Effector CD8-positive, alpha-beta T cell (primary cell): ENCODE results near the gene KLK8.

Experiments
- DNase-seq: peaks from one replicate; lab custom pipeline; 2025; lab: John Stamatoyannopoulos, UW
- total RNA-seq, 4 experiments: gene quantifications; one replicate each; lab custom pipeline; 2026; lab: John Stamatoyannopoulos, UW

KLK8 gene, protein sequence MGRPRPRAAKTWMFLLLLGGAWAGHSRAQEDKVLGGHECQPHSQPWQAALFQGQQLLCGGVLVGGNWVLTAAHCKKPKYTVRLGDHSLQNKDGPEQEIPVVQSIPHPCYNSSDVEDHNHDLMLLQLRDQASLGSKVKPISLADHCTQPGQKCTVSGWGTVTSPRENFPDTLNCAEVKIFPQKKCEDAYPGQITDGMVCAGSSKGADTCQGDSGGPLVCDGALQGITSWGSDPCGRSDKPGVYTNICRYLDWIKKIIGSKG
- 0 reads per million in 4 experiments for total RNA-seq

DNA sequence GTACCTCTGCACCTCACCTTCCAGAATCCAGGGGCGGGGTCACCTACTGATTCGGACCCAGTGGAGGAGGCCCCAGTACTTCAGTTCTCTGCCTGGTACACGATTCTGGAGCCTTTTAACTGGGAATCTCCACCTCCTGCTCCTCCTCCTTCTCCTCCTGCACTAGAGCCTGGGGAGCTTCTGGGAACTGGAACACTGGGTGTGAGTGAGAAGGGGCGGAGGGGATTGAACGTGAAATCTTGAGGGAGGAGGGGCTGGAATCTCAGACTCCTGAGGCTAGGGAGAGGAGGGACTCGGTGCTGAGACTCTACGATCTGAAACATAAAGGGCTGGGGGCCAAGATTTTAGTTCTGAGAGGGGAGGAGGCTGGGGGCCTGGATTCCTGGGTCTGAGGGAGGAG lies at the start of gene KLK8:
Gene KLK8, minus strand, starts transcription at position 90 of the 400 bp plus-strand sequence. CDS start 437 bp downstream, outside the sequence.
- no peak for DNase-seq

DNA sequence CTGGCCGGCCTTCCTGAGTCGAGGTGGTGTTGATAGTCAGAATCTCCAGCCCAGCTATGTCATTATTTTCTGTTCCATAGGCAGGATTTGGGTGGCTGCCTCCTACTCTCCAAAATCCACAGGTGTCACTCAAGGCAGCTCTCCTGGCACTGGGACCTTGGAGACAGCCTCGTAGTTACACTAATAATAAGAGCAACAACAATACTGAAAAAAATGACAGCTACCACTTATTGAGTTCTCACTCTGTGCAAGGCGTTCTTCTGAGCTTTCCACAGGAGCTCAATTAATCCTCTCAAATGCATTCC lies 45.6 kb upstream of the KLK8 start:
- DNase-seq: no peak

DNA sequence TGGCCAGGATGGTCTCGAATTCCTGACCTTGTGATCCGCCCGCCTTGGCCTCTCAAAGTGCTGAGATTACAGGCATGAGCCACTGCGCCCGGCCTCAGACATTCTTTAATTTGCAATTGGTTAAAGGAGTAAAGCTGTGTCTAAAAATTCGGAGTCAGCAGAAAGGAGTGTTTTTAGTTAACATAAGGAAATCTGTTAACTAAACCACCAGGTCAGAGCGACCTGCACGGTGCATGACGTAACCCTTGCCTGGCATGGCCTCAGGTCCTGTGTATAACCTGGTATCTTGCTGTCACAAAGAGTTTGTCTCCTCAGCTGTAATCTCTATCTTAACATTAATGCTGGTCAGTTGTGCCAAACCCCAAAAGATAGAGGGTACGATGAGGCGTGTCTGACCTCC lies 42.9 kb upstream of the KLK8 start:
- no peak for DNase-seq

DNA sequence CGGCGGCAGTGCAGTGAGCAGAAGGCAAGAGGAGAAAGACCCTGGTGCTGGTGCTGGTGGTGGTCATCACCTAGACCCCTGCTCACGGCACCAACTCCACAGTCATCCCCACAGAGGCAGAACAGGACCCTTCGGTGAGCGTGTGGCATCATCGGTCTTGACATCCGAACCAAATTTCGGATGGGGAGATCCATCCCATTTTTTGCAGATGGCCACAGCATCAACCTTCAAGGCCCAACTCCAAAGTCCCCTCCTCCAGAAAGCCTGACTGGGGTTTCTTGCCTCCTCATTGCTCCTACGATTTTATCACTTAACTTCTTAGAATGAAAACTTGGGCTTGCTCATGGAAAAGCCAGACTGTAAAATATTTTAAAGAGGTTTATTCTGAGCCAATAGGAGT lies 42.1 kb upstream of the KLK8 start:
- no peak for DNase-seq

DNA sequence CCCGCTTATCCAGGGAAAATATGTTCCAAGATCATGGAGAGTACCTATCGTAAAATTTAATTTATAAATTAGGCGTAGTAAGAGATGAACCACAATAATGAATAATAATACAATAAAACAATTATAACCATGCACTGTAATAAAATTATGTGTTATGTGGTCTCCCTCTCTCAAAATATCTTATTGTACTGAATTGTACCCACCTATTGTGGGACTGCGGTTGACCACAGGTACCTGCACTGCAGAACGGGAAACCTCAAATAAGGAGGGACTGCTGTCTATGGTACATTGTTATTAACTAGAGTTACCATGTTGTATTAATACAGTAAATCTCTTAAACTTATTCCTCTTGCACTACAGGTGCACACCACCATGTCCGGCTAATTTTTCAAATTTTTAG lies 38.7 kb upstream of the KLK8 start:
- DNase-seq: no peak

DNA sequence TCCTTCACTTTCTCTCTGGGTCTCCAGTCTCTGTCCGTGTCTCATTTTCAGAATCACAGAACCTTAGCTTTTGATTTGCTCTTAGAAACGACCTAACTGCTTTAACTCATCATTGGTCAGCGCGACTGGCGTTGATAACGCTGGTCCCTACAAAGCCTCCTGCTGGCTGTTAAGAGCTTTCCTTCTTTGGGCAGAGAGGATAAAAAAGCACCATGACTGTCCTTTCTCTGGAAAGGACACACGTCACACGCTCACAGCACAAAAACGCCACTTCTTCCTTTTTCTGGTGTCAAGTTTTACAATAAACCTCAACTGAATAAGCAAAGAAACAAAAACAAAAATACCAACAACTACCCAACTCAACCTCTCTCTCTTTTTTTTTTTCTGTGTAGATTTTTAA lies 35.1 kb upstream of the KLK8 start:
- no peak for DNase-seq

DNA sequence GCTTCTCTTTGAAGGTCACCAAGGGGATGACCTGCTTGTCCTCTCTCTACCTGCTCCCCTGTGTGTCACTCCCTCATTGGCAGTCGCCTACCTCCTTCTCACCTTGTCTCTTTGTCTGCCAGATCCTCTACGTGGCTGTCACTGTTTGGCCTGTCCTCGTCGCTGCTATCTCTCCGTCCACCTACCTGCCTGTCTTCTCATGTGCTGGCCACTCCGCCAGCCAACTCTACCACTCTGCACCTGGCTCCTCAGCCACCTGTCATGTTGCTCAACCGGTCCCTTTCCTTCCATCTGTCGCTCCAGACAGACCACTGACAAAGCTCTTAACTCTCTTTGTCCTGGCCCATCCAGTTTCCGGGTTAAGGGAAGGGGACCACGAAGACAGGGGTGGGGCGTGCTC lies 33.3 kb upstream of the KLK8 start, which contains the start of gene KLK12:
Gene KLK12, minus strand, starts transcription at position 299 of the 400 bp plus-strand sequence. CDS start 381 bp downstream, outside the sequence.
- no peak for DNase-seq

DNA sequence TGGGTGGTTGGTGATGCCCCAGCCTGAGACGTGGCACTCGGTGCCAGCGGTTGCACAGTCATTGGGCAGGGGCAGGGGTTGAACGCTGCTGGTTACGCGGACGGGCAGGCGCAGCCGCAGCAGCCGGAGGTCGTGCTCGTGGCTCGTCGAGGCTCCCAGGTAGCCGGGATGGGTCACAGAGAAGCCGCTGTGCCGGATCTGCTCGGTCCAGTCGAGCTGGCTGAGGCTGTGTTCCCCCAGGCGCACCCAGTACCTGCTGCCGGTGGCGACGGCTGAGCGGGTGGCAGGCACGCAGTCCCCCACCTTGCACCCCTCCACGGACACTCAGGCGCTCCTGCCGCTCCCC lies 30.4 kb upstream of the KLK8 start:
- DNase-seq: no peak

DNA sequence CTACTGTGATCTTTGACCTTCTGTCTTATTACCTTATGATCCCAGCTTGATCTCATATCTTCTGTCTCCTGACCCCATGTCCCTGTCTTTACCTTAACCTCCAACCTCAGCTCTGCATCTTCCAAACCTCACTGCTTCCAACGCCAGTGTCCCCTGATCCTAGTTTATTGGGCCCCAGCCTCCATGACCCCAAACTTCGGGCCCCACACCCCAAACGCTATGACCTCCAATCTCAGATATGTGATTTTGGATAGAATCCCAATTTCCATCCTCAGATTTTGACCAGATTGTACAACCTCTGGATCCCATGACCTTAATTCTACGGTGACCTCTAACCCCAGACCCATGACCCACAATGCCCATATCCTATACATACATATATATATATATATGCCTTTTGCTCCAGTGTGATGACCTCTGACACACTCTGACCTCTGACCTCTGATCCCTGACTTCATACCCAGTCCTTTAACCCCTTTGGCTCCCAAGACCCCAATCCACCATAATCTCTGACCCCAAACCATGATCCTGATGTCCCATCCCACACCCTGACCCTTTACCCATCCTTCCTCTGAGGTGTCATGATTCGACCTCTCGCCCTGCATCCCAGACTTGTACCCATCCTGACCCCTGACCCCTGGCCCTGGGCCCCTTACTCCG lies 29.9 kb upstream of the KLK8 start:
- no peak for DNase-seq

DNA sequence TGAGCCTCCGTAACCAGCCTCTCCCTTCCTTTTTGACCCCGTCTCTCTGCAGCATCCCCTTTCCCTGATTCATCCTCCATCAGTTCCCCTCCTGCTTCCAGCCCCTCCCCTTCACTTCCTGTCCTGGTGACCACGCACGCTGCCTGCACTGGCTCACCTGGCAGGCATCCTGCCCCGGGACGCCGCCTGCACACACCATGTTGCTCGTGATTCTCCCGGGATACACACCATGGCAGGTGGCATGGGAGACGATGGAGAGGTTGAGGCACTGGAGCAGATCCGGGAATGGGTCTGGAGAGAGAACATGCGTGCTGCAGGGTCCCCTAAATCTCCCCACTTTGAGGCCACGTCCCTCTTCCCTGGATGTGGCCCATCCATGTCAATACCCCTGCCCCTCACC lies 29.2 kb upstream of the KLK8 start:
- no peak for DNase-seq

DNA sequence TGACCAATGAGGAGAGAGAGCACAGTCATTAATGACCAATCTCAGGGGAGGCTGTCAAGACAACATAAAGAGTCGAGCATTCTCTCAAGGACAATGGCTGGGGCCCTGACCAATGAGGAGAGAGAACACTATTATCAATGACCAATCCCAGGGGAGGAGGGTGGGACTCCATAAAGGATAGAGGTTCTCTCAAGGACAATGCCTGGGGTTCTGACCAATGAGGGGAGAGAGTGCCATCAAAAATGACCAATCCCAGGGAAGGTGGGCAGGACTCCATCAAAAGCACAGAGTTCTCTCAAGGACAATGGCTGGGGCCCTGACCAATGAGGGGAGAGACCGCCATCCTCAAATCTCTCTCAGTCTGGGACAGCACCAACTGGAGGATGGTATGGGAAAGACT lies 28.3 kb upstream of the KLK8 start:
- no peak for DNase-seq

DNA sequence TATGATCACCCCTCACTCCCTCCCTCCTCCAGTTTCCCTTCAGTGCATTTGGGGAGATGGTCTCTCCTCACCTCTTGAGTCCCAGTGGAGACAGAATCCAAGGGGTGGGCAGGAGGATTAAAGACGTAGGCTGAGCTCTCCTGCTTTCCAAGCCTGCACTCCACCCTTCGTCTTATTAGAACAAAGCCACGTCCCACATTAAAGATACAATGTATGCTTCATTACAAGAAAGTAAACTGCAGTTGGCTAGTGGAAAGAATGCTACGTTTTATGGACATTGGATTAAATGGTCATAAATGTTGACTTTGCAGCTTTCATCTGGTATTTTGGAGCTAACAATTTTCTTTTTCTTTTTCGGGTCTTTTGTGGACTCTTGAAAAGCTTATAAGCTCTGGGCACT lies 26.5 kb upstream of the KLK8 start:
- DNase-seq: no peak

DNA sequence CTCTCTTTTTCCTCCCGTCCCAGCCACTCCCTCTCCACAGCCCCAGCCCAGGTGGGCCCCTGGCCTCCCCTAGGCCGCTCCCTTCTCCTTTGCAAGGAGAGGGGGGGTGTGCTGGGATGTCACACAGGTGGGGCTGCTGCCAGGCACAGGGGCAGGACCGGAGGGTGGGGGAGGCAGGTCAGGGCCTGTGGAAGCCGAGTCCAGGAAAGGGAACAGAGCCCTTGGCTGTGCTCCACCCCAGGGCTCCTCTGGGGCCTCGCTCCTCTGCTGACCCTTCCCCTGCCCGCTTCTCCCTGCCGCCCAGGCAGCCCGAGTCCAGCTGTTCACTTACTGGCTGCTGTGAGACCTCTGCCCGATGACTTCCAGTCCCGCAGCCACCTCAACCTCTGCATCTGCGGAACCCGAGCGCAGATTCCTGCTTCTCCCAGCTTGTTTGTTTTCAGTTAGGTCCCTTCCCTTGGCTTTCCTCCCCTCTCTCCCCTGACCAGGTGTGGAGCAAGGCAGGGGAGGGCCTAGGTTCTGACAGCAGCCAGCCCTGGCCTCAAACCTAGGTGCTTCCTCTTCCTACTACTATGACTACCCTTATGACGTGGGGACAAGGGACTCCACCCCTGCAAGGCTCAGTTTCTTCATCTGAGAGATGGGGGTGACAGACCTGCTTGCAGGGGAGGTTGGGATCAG lies 25.9 kb upstream of the KLK8 start:
- no peak for DNase-seq

DNA sequence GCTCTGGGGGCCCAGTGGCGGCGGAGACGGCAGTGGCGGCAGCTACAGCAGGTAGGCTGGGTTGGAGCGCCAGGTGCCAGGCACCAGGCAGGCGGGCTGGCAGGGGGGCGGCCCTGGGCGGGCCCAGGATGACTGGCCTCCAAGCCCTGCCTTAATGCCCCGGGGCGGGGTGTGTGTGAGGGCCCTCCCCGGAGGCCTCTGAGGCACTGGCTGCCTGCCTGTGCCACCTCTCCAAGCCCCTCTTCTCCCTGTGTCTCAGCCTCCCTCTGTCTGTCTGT lies 25.1 kb upstream of the KLK8 start, which contains the start of gene KLK11:
Gene KLK11, minus strand, starts transcription at position 63 of the 278 bp plus-strand sequence. CDS start 985 bp downstream, outside the sequence.
- no peak for DNase-seq

DNA sequence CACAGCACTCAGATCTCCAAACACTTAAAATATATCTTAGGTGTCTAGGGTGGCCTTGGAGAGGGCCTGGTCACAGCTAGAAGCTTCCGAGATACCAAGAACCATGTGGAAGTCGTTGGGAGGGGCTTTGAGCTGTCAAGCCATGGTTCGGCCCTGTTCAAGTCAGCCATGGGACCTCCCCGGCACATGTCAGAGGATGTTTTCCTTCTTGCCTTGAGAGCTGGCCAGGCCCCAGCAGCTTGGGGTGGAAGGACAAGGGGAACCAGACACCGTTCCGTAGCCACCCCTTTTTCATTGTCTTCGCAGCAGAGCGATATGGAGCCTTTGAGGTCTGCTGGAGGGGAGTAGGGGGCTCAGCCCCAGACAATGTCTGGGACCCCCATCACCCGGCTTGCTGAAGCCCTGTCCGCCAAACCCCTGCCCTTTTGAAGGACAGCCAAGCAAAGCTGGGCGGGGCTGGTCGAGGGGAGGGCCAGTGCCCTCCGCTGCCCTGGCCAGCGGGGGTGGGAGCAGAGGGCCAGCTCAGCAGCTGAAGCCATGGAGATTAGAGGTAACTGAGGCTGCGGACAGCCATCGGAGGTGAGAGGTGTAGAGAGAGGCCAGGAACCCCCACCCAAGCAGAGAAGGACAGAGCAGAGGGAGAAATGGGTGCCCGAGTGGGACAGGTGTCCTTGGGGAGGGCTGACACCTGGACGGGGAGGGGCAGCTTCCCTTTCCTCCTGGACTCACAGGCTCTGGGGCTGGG lies 24.6 kb upstream of the KLK8 start:
- DNase-seq: no peak

DNA sequence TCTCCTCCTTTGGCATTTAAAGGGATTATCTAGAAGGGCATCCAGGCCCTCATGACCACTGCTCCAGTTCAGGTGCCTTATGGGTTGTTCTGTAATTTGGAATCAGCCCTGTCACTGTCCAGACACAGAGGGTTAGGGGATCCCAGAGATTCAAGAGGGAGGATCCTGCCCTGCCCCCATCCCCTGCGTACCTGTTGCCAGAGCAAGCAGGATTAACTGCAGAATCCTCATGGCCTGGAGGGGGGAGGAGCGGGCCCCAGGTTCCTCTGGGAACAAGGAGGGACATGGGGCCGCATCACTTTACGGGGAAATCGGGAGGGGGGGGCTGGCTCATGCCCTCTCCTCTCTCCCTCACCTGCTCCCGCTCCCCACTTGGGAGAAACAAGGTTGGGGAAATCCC lies 24.0 kb upstream of the KLK8 start:
- DNase-seq: no peak

DNA sequence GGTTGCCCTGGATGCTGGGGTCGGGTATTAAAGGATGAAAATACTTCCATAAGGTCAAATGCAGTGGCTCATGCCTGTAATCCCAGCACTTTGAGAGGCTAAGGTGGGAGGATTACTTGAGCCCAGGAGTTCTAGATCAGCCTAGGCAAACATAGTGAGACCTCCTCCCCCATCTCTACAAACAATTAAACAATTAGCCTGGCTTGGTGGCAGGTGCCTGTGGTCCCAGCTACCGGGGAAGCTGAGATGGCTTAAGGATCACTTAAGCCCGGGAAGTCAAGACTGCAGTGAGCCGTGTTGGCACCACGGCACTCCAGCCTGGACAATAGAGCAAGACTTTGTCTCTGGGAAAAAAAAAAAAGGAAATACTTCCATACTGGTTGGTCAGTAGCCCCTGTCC lies 23.5 kb upstream of the KLK8 start:
- no peak for DNase-seq

DNA sequence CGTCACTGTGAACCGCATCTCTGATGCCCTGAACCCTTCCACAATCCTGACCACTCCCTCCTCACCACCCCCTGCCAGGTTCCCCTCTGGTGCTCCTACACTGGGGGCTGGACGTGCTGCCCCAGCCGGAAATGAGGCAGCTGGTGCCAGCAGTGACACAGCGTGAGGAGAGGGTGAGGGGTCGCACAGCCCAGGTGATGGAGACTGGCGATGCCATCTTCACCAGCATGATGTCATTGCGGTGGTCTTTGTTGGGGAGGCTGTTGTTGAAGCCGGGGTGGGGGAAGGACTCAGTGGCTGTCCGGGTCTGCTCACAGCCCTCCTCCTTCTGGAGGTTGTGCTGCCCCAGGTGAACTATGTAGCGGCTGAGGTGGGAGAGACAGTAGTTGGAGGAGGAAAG lies 22.5 kb upstream of the KLK8 start:
- no peak for DNase-seq

DNA sequence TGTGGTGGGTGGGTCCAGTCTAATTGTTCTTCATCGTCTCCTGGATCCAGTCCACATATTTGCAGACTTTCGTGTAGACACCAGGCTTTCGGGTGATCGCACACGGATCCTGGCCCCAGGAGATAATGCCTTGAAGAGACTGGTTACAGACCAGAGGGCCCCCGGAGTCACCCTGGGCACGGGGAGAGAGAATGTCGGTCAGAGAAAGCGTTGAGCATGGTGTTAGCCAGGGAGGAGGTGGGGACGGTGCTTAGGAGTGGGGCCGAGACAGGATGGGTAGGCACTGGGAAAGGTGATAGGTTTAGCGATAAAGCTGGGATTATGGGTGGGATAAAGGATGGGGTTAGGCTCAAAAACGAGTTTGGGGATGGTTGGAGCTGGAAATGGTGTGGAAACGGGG lies 21.1 kb upstream of the KLK8 start:
- DNase-seq: no peak

DNA sequence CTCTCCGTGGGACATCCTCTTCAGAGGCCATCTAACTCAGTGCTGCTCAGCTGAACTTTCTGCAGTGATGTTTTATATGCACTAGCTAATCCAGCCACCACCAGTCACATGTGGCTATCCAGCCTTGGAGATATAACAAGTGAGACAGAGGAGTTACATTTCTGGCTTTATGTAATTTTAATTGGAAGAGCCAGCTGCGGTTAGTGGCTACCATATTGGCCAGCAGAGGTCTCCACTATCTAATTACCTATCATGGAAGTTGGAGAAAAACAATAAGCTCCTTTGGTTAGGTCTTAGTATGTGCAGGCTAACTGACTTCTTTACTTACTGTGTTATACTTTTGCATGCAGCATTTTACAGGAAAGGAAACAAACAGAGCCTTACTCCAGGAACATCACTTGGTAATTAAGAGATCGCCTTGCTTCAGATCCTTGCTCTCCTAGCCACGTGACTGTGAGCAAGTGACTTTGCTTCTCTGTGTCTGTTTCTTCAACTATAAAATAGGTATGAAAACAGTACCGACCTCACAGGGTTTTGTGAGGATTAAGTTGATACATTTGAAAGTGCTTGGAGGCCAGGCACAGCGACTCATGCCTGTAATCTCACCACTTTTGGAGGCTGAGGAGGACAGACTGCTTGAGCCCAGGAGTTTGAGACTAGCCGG lies 19.7 kb upstream of the KLK8 start:
- DNase-seq: no peak

DNA sequence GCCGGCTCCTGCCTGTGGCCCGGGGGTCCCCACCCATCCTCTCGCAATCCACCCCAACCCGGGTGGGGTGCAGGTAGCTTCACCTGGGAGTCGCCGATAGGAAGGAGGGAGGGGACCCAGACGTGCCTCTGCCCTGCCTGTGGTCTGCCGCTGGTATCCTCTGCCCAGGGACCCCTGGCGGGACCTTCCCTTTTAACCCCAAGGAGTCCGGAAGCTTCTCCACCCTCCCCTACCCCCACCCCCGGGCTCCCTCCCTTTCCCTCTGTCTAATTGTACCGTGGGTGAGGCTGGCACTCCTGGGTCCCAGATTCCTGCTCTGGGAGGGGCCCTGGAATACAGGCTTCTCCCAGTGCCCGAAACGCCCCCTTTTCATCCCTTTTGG lies 18.1 kb upstream of the KLK8 start, which contains the start of gene KLK10:
Gene KLK10, minus strand, starts transcription at position 166 of the 382 bp plus-strand sequence. CDS start 579 bp downstream, outside the sequence.
- DNase-seq: no peak
